Spleen (tissue), 11 donors: ENCODE data around the gene RAB3A. TPM values are rescaled to one million over a fixed set of nuclear protein-coding genes. Genes with fewer than 3 reads are reported as not detected.

Experiments used
- DNase-seq: peaks from one replicate; pipeline ENCODE4 v3.0.0-alpha.2; 2020
- H3K27ac ChIP-seq, 8 donors: fragments of 200-600 bp; sonication (generic) in 7 of 8; 1 replicate in 4 of 8; 2 replicates in 4 of 8; pipeline versions ENCODE4 v1.5.0 to v1.8.0; 2016 to 2021; ENCODE audit warnings: inconsistent platforms in 4 of 8, mild to moderate bottlenecking in 4 of 8, moderate library complexity in 1 of 8
- H3K27me3 ChIP-seq, 7 donors: fragments of 200-600 bp; sonication (generic) in 6 of 7; replicated peaks in 1 of 7; 1 replicate in 4 of 7; 2 replicates in 3 of 7; pipeline versions ENCODE4 v1.5.0 to v1.8.0; 2016 to 2021; ENCODE audit warnings: inconsistent platforms in 3 of 7, mild to moderate bottlenecking in 1 of 7
- H3K36me3 ChIP-seq, 6 donors: fragments of 200-600 bp; sonication (generic) in 5 of 6; 1 replicate in 4 of 6; 2 replicates in 2 of 6; pipeline versions ENCODE4 v1.5.0 to v1.8.0; 2016 to 2021; ENCODE audit warnings: inconsistent platforms in 2 of 6
- H3K4me1 ChIP-seq, 6 donors: fragments of 200-600 bp; sonication (generic) in 5 of 6; 1 replicate in 3 of 6; 2 replicates in 3 of 6; pipeline versions ENCODE4 v1.5.0 to v1.8.0; 2016 to 2021; ENCODE audit warnings: inconsistent platforms in 3 of 6
- H3K4me3 ChIP-seq, 8 donors: fragments of 200-600 bp; sonication (generic) in 7 of 8; 1 replicate in 4 of 8; 2 replicates in 4 of 8; pipeline versions ENCODE4 v1.5.0 to v1.8.0; 2016 to 2021; ENCODE audit warnings: inconsistent platforms in 4 of 8, mild to moderate bottlenecking in 4 of 8, moderate library complexity in 2 of 8
- H3K9me3 ChIP-seq, 8 donors: fragments of 200-600 bp; sonication (generic) in 7 of 8; 1 replicate in 4 of 8; 2 replicates in 4 of 8; pipeline versions ENCODE4 v1.5.0 to v1.8.0; 2016 to 2021; ENCODE audit warnings: inconsistent platforms in 4 of 8
- CTCF ChIP-seq, 11 experiments: fragments of 200-600 bp in 7 of 11; fragments of 450-650 bp in 4 of 11; sonication (generic) in 4 of 11; IDR thresholded peaks in 8 of 11; conservative IDR thresholded peaks in 3 of 11; 1 replicate in 7 of 11; 2 replicates in 4 of 11; pipeline versions ENCODE4 v1.4.0 to v1.8.0; 2016 to 2021; ENCODE audit warnings: antibody characterized with exemption in 11 of 11, inconsistent platforms in 4 of 11, mild to moderate bottlenecking in 1 of 11
- POLR2A ChIP-seq, 3 donors: fragments of 450-650 bp; IDR thresholded peaks; one replicate each; pipeline ENCODE4 v1.5.1; 2017; ENCODE audit warnings: antibody characterized with exemption in 3 of 3, mild to moderate bottlenecking in 1 of 3
- POLR2AphosphoS5 ChIP-seq, 3 donors: sonication (generic); formaldehyde crosslinking; IDR thresholded peaks; one replicate each; pipeline ENCODE4 v1.5.1; 2017; ENCODE audit warnings: antibody characterized with exemption in 3 of 3
- WGBS, 5 donors: extraction: QIAGEN DNeasy Blood & Tissue Kit in 3 of 5; methylation state at CpG; one replicate each; pipeline versions ENCODE4 v1.1.5 to v1.1.7; 2013 to 2018; 5-methylcytosine and 5-hydroxymethylcytosine counted together
- intact Hi-C: fragments of 100-400 bp; cut with DNase I; formaldehyde crosslinking; loops from one replicate; pipeline ENCODE4 v1.15.0; 2023; ENCODE audit warnings: low total_unique reads
- polyA plus RNA-seq, 3 donors: library from polyadenylated mRNA; stranded (reverse); fragments of 200-250 nt; gene quantifications; one replicate each; pipeline ENCODE4 v1.2.1, GENCODE V29; 2013
- total RNA-seq, 7 donors: library from RNA; depleted of rRNA in 3 of 7; stranded (reverse); fragments of >200 nt in 3 of 7; fragmentation: NEBNext Ultra II Directional in 4 of 7; extraction: Animal tissue kit (Norgen Biotek cat#: 25700) in 4 of 7; gene quantifications; one replicate each; pipeline versions ENCODE4 v1.1.0 to v1.2.1, GENCODE V29; 2016 to 2021
- donor health status: healthy with polysubstance abuse.
- donor health status: DM: no; HTN: no; CAD: no; lungs with moderate emphysema.
- donor health status: DM: no; HTN: no; CAD: no.
- donor health status: Bipolar disorder and iron deficiency.
- donor health status: healthy.
- donor health status: DM: no; HTN: no; CAD: no.
- donor health status: DM: yes; HTN: yes; CAD: no.

Gene RAB3A
- total and polyA plus RNA-seq, 10 donors = 0.72 to 6.6 (median 1.6) TPM

- WGBS, 5 donors = 38 to 49% (median 44%) methylated on average over 12 to 18 of the region's 18 CpGs
- no peak for TF ChIP-seq POLR2AphosphoS5 (IDR thresholded peaks at IDR 0.05)
- TF ChIP-seq POLR2A (IDR thresholded peaks at IDR 0.05) = no peak
- TF ChIP-seq CTCF (IDR thresholded peaks at IDR 0.05 in 8 of 11, conservative IDR thresholded peaks at IDR 0.05 in 3 of 11) = no peak
- H3K27ac ChIP-seq = no peak overlapping the region
- H3K27me3 ChIP-seq = peaks cover 4 to 98% (median 61%) of the 10 kb centered on the region in 7 donors
- no peak for DNase-seq
- intact Hi-C loops = no loop called here
- H3K36me3 ChIP-seq = no peaks in the 10 kb centered on the region
- H3K4me3 ChIP-seq = no peak overlapping the region
- peaks cover 2 to 31% (median 14%) of the 10 kb centered on the region in 6 donors for H3K4me1 ChIP-seq
- H3K9me3 ChIP-seq = peaks cover 0 to 12% (median 3%) of the 10 kb centered on the region in 8 donors
These were observed 27.3 kb upstream of the RAB3A start for GRCh38 chr19:18230941-18231734.

- peaks cover 7 to 100% (median 72%) of the 10 kb centered on the region in 7 donors for H3K27me3 ChIP-seq
- TF ChIP-seq CTCF (IDR thresholded peaks at IDR 0.05 in 8 of 11, conservative IDR thresholded peaks at IDR 0.05 in 3 of 11) (no peak), POLR2A (IDR thresholded peaks at IDR 0.05) (no peak), POLR2AphosphoS5 (IDR thresholded peaks at IDR 0.05) (no peak)
- intact Hi-C loops = no loop called here
These were observed 26.1 kb upstream of the RAB3A start for GRCh38 chr19:18229915-18230314.

GRCh38 chr19:18229474-18229873 is 25.6 kb upstream of the RAB3A start:
- intact Hi-C loops = no loop called here
- Histone ChIP-seq H3K4me3 (no peak overlapping the region), H3K36me3 (no peaks in the 10 kb centered on the region), H3K9me3 (peaks cover 0 to 12% (median 3%) of the 10 kb centered on the region in 8 donors), H3K27me3 (peaks cover 7 to 100% (median 73%) of the 10 kb centered on the region in 7 donors), H3K4me1 (peaks cover 18 to 47% (median 30%) of the 10 kb centered on the region in 6 donors), H3K27ac (no peak overlapping the region)
- peak in 6 of 11 experiments; percentile 32 to 48 (median 38) for TF ChIP-seq CTCF (IDR thresholded peaks at IDR 0.05 in 8 of 11, conservative IDR thresholded peaks at IDR 0.05 in 3 of 11)
- no peak for TF ChIP-seq POLR2AphosphoS5 (IDR thresholded peaks at IDR 0.05)
- TF ChIP-seq POLR2A (IDR thresholded peaks at IDR 0.05) = no peak
- no peak for DNase-seq
- WGBS, 5 donors = 51 to 72% (median 62%) methylated on average over 5 of the region's 5 CpGs

More at GRCh38 chr19:18229915-18230314, 26.1 kb upstream of the RAB3A start:
- DNase-seq = no peak
- 80 to 88% (median 82%) methylated on average over 4 of the region's 4 CpGs for WGBS, 5 donors
- Histone ChIP-seq H3K27ac (no peak overlapping the region), H3K4me3 (no peak overlapping the region), H3K36me3 (no peaks in the 10 kb centered on the region), H3K4me1 (peaks cover 15 to 43% (median 26%) of the 10 kb centered on the region in 6 donors), H3K9me3 (peaks cover 0 to 12% (median 3%) of the 10 kb centered on the region in 8 donors)

- H3K4me3 ChIP-seq = no peak overlapping the region
- DNase-seq = no peak
- H3K4me1 ChIP-seq = peaks cover 18 to 52% (median 39%) of the 10 kb centered on the region in 6 donors
- H3K9me3 ChIP-seq = peaks cover 0 to 2% (median 0%) of the 10 kb centered on the region in 8 donors
- no peaks in the 10 kb centered on the region for H3K36me3 ChIP-seq
- H3K27ac ChIP-seq = no peak overlapping the region
- TF ChIP-seq CTCF (IDR thresholded peaks at IDR 0.05 in 8 of 11, conservative IDR thresholded peaks at IDR 0.05 in 3 of 11) (no peak), POLR2AphosphoS5 (IDR thresholded peaks at IDR 0.05) (no peak), POLR2A (IDR thresholded peaks at IDR 0.05) (no peak)
- intact Hi-C loops = no loop called here
- 54 to 68% (median 65%) methylated on average over 6 of the region's 6 CpGs for WGBS, 5 donors
- peaks cover 4 to 100% (median 61%) of the 10 kb centered on the region in 7 donors for H3K27me3 ChIP-seq
These were observed 24.0 kb upstream of the RAB3A start for GRCh38 chr19:18227781-18228271.
